Bronchial smooth muscle cell (primary cell): ENCODE measurements around the gene PCNX1. TPM values are rescaled to one million over a fixed set of nuclear protein-coding genes. Genes with fewer than 3 reads are reported as not detected.

Source experiments
- total RNA-seq: library from RNA; depleted of rRNA; stranded (reverse); fragments of >200 nt; gene quantifications from 2 replicates; pipeline ENCODE4 v1.2.1, GENCODE V29; 2014

Gene PCNX1
- 35.0 and 48.5 TPM in 2 replicates for total RNA-seq

DNA sequence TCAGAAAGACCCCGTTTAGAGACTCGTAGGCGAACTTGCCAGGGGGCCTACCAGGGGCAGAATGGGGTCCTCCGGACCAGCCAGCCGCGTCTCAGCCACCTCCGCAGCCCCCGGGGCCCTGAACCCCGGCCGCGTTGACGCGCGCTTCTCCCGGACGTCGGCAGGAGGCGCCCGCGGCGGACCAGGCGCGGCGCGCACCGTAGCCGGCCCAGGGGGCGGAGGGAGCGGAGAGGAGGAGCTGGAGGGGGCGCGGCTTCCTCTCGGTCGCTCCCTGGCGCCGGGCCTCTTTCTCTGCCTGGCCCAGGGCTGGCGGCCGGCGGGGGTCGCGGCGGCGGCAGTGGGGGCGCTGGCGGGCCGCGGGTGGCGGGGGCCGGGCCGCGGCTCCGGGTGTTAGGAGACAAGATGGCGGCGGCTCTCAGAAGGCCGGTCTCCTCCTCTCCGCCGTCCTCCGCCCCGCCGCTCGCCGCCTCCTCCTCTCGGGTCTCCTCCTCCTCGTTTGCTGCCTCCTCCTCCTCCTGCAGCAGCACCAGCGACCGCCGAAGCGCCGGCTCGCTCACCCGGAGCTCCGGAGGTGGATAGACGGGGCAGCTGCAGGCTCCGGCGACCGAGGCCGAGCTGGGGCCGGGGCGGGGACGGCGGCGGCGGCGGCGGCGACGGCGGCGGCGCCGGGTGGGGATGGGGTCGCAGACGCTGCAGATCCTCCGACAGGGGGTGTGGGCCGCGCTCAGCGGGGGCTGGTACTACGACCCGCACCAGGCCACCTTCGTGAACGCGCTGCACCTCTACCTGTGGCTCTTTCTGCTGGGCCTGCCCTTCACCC, at the start of gene PCNX1:
Gene PCNX1, plus strand, starts transcription at position 284 of the 820 bp plus-strand sequence. Its CDS starts 392 bp downstream, at position 676.

Other genes starting within 250 kb of the PCNX1 start
- under 0.01 and 0.09 TPM in 2 replicates for gene MAP3K9, start 97.9 kb upstream of the PCNX1 start, total RNA-seq